Measurements from ENCODE around the gene BLOC1S4.

The BLOC1S4 gene

GRCh38 chr4:6688879-6689505 lies 27.0 kb upstream of the BLOC1S4 start:
- DNase-seq (ENCODE audit: low read depth, low spot score), result peak; percentile 71
- peak overlapping the region; percentile 20 for H3K4me3 ChIP-seq (ENCODE audit: low read length)

GRCh38 chr4:6689506-6689960 lies 26.4 kb upstream of the BLOC1S4 start:
- peak overlapping the region; percentile 20 for H3K4me3 ChIP-seq (ENCODE audit: low read length)
- DNase-seq (ENCODE audit: low read depth, low spot score), result no peak

GRCh38 chr4:6692379-6692778 lies 23.6 kb upstream of the BLOC1S4 start:
- H3K4me3 ChIP-seq (ENCODE audit: low read length), result no peak overlapping the region
- DNase-seq (ENCODE audit: low read depth, low spot score), result no peak

DNA sequence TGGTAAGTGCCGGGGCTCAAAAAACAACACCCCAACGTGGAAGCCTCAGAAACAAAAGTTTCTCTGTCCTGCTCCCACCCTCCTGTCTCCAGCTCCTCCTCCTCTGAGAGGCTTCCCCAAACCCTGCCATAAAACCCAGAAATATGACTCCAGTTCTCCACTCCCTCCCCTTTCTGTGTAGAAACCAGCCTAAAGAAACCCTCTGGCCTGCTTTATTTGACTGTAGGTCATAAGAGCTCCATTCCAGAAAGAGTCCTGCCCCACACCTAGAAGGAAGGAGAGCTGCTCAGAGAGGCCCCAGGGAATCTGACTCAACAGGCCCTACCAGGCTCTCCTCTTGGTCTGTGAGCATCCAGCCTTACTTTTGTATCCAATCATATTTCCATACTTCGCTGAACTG lies 23.2 kb upstream of the BLOC1S4 start:
- DNase-seq (ENCODE audit: low read depth, low spot score), result no peak

GRCh38 chr4:6693231-6694176 lies 22.5 kb upstream of the BLOC1S4 start, which contains the start of gene S100P:
TSS of gene S100P (plus strand) at chr4:6693878. CDS start at chr4:6693933, 55 bp downstream.
- no peak for DNase-seq (ENCODE audit: low read depth, low spot score)
- no peak within 1 kb of the TSS for H3K4me3 ChIP-seq (ENCODE audit: low read length)

More for the DNA sequence above, 23.2 kb upstream of the BLOC1S4 start:
- no peak overlapping the region for H3K4me3 ChIP-seq (ENCODE audit: low read length)

DNA sequence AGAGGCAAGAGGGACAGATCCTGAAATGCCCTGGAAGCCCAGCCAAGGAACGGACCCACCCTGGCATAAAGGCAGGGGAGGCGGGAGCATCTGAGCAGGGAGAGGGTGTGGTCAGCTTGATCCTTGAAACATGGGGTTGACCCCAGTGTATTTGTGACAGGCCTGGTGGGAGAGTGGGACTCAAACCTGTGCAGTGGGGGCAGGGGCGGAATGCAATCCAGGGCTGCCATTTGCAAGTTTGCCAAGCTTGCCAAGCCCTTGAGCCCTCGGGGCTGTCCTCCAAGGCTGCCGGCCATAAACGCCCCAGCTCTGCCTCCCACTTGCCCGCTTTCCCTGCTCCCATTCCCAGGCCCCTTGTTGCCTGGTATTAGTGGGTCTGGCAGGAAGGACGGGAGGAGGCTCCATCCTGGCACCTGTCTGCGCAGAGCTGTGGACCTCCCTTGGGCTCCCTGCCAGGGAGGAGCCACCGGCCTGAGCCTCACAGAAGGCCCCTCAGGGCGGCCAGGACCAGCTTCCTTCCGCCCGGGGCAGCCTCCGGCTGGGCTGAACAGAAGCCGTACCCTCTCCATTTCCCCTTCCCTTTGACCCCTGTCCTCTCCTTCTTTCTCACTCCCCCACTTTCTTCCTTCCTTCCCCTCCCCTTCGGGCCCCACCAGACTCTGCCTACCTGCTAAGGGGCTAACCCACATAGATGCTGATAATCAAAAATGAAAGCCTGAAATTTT lies 21.6 kb upstream of the BLOC1S4 start:
- no peak overlapping the region for H3K4me3 ChIP-seq (ENCODE audit: low read length)
- peak; percentile 55 for DNase-seq (ENCODE audit: low read depth, low spot score)

GRCh38 chr4:6695660-6696610 lies 20.0 kb upstream of the BLOC1S4 start:
- peak; percentile 54 for DNase-seq (ENCODE audit: low read depth, low spot score)
- no peak overlapping the region for H3K4me3 ChIP-seq (ENCODE audit: low read length)

- no peak overlapping the region for H3K4me3 ChIP-seq (ENCODE audit: low read length)
- no peak for DNase-seq (ENCODE audit: low read depth, low spot score)
Measured at GRCh38 chr4:6696611-6697010, 19.4 kb upstream of the BLOC1S4 start.

- no peak overlapping the region for H3K4me3 ChIP-seq (ENCODE audit: low read length)
- DNase-seq (ENCODE audit: low read depth, low spot score), result no peak
Measured at GRCh38 chr4:6697131-6697530, 18.8 kb upstream of the BLOC1S4 start.

DNA sequence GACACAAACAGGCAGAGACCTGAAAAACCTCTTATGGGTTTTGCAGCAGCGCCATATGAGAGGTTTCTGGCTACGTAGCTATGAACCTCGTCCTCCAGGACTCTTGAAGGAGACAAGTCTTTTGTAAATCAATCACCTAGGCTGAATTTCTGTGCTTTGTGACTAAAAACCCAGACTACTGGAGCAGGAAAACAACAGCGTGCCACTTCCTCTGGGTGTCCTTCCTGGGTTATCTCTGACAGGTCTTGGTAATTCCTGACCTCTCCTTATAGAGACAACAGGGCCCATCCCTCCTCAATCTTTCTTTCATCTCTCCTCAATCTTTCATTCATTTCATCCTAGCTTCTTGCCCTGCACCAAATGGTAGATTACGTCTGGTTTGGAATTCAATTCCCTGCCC lies 16.6 kb upstream of the BLOC1S4 start:
- H3K4me3 ChIP-seq (ENCODE audit: low read length), result no peak overlapping the region
- no peak for DNase-seq (ENCODE audit: low read depth, low spot score)

DNA sequence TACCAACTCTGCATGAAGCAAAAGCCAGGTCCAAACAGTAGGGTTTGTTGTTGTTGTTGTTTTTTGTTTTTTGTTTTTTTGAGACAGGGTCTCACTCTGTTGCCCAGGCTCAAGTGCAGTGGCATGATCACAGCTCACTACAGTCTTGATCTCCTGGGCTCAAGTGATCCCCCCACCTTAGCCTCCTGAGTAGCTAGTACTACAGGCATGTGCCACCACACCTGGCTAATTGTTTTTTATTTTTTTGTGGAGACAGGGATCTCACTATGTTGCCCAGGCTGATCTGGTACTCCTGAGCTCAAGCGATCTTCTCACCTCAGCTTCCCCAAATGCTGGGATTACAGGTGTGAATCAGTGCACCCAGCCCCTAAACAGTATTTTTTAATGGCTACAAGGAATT lies 16.1 kb upstream of the BLOC1S4 start:
- no peak overlapping the region for H3K4me3 ChIP-seq (ENCODE audit: low read length)
- no peak for DNase-seq (ENCODE audit: low read depth, low spot score)

DNA sequence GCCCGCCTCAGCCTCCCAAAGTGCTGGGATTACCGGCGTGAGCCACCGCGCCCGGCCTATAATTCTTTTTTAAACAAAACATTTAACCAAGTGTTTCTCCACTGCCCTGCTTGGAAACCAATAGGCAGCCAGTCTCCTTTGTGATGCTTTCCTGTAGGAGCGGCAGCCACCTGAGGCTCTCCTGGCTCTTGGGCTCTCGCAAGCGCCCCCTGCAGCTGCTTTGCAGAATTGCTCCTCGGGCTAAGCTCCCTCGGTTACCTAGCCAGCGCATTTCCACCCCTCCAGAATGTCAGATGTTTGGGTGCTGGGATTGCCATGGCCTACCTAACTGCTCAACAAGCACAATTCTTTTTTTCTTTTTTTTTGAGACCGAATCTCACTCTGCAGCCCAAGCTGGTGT lies 14.6 kb upstream of the BLOC1S4 start:
- DNase-seq (ENCODE audit: low read depth, low spot score), result peak; percentile 34
- no peak overlapping the region for H3K4me3 ChIP-seq (ENCODE audit: low read length)

DNA sequence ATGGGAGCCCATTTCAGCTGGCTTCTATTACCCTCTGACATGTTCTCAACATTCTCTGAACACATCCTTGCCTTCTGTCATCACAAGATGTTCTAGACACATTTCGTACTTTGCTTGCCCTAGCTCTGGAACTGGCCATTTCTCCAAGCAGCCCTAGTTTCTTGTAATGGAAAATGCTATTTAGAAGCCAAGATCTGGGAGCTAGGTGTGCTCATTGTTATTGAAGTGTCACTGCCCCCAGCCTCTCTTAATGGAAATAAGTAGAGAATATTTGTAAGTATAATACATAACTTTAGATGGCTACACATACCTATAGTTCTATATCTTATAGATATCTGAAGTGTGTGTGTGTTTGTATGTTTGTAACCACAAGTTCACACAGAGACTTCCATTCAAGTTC lies 13.2 kb upstream of the BLOC1S4 start:
- no peak overlapping the region for H3K4me3 ChIP-seq (ENCODE audit: low read length)
- DNase-seq (ENCODE audit: low read depth, low spot score), result no peak

- DNase-seq (ENCODE audit: low read depth, low spot score), result no peak
- H3K4me3 ChIP-seq (ENCODE audit: low read length), result no peak overlapping the region
Measured at GRCh38 chr4:6703786-6704185, 12.2 kb upstream of the BLOC1S4 start.

GRCh38 chr4:6705646-6706045 lies 10.3 kb upstream of the BLOC1S4 start:
- no peak overlapping the region for H3K4me3 ChIP-seq (ENCODE audit: low read length)
- DNase-seq (ENCODE audit: low read depth, low spot score), result no peak

GRCh38 chr4:6706173-6706572 lies 9.8 kb upstream of the BLOC1S4 start:
- no peak overlapping the region for H3K4me3 ChIP-seq (ENCODE audit: low read length)
- no peak for DNase-seq (ENCODE audit: low read depth, low spot score)

- peak within 1 kb of the TSS; percentile 93 for H3K4me3 ChIP-seq (ENCODE audit: low read length)
- DNase-seq (ENCODE audit: low read depth, low spot score), result peak; percentile 97
Measured at GRCh38 chr4:6709230-6710114, 6.5 kb upstream of the BLOC1S4 start, which contains the start of gene MRFAP1L1. TSS of gene MRFAP1L1 (minus strand) at chr4:6709865. CDS start at chr4:6709629, 236 bp downstream.

- DNase-seq (ENCODE audit: low read depth, low spot score), result no peak
- peak overlapping the region; percentile 93 for H3K4me3 ChIP-seq (ENCODE audit: low read length)
Measured at GRCh38 chr4:6710282-6710681, 5.7 kb upstream of the BLOC1S4 start.

Data from Jurkat, Clone E6-1 (cell line).